Measurements from ENCODE around the gene TICAM1. TPM values are rescaled to one million over a fixed set of nuclear protein-coding genes. Genes with fewer than 3 reads are reported as not detected.
"Not testable (repeated sequence)": the region's sequence is repeated elsewhere in the genome, so short reads cannot be mapped to it uniquely, and the experiment has no call there.

TICAM1 gene
- total RNA-seq, 1 donor from 2014 or later = 39.4 TPM

GRCh38 chr19:4800591-4801081 is 30.9 kb downstream of the TICAM1 start:
- POLR2A ChIA-PET = interaction anchor here (0.7 kb wide), 1 partner anchor 700 kb away, joined by 3 read pairs; no protein-coding TSS in a partner anchor
- no peak for ATAC-seq (ENCODE audit: low read depth)
- no peak for TF ChIP-seq CTCF (IDR thresholded peaks at IDR 0.05)

GRCh38 chr19:4795400-4795799 is 36.1 kb downstream of the TICAM1 start:
- H3K27ac Mint-ChIP-seq = no peak overlapping the region
- ATAC-seq (ENCODE audit: low read depth) = no peak
- H3K27me3 Mint-ChIP-seq = no peaks in the 10 kb centered on the region
- peak overlapping the region; percentile 9 for H3K4me3 Mint-ChIP-seq
- H3K4me1 Mint-ChIP-seq = peaks cover 38% of the 10 kb centered on the region
- ChIA-PET CTCF (interaction anchor here (1.4 kb wide), 1 partner anchor 14 kb away, joined by 4 read pairs; no protein-coding TSS in a partner anchor), POLR2A (interaction anchor here (0.7 kb wide), 1 partner anchor 33 kb away, joined by 5 read pairs; no protein-coding TSS in a partner anchor)
- H3K9me3 Mint-ChIP-seq = no peaks in the 10 kb centered on the region
- TF ChIP-seq CTCF (IDR thresholded peaks at IDR 0.05) = no peak
- intact Hi-C loops (cut with micrococcal nuclease) = no loop called here
- no peak for DNase-seq
- peaks cover 57% of the 10 kb centered on the region for H3K36me3 Mint-ChIP-seq (ENCODE audit: low read depth)

More at GRCh38 chr19:4800591-4801081, 30.9 kb downstream of the TICAM1 start:
- Mint-ChIP-seq H3K27me3 (no peaks in the 10 kb centered on the region), H3K4me1 (peaks cover 9% of the 10 kb centered on the region), H3K4me3 (no peak overlapping the region), H3K9me3 (no peaks in the 10 kb centered on the region), H3K27ac (no peak overlapping the region), H3K36me3 (ENCODE audit: low read depth) (peaks cover 24% of the 10 kb centered on the region)
- CTCF ChIA-PET = interaction anchor here (1.2 kb wide), 1 partner anchor 9 kb away, joined by 7 read pairs; no protein-coding TSS in a partner anchor
- intact Hi-C loops (cut with micrococcal nuclease) = no loop called here
- DNase-seq = no peak

- TF ChIP-seq CTCF (IDR thresholded peaks at IDR 0.05) = no peak
These were observed 36.5 kb downstream of the TICAM1 start for GRCh38 chr19:4794971-4795370.

GRCh38 chr19:4793278-4793677 is 38.2 kb downstream of the TICAM1 start:
- CTCF ChIA-PET; ATAC-seq (ENCODE audit: low read depth); H3K27me3 Mint-ChIP-seq; H3K9me3 Mint-ChIP-seq; H3K27ac Mint-ChIP-seq; DNase-seq: not testable (repeated sequence)
- peak overlapping the region; percentile 79 for H3K4me3 Mint-ChIP-seq
- POLR2A ChIA-PET = interaction anchor here (0.6 kb wide), 1 partner anchor 63 kb away, joined by 4 read pairs; no protein-coding TSS in a partner anchor
- peaks cover 47% of the 10 kb centered on the region for H3K36me3 Mint-ChIP-seq (ENCODE audit: low read depth)
- intact Hi-C loops (cut with micrococcal nuclease) = loop anchor here (5.0 kb wide), 3 partner anchors 236 to 999 kb away; partner anchors contain the start of genes ANKRD24, DUS3L, SEMA6B and SIRT6
- H3K4me1 Mint-ChIP-seq = peaks cover 38% of the 10 kb centered on the region

More at GRCh38 chr19:4794971-4795370, 36.5 kb downstream of the TICAM1 start:
- no peak for ATAC-seq (ENCODE audit: low read depth)
- ChIA-PET CTCF (interaction anchor here (1.4 kb wide), 1 partner anchor 14 kb away, joined by 4 read pairs; no protein-coding TSS in a partner anchor), POLR2A (no interaction called here)
- no peaks in the 10 kb centered on the region for H3K27me3 Mint-ChIP-seq
- H3K36me3 Mint-ChIP-seq (ENCODE audit: low read depth) = peaks cover 57% of the 10 kb centered on the region
- intact Hi-C loops (cut with micrococcal nuclease) = loop anchor here (5.0 kb wide), 3 partner anchors 238 to 997 kb away; partner anchors contain the start of genes ANKRD24, DUS3L, SEMA6B and SIRT6
- H3K27ac Mint-ChIP-seq = no peak overlapping the region
- no peak overlapping the region for H3K4me3 Mint-ChIP-seq
- peaks cover 38% of the 10 kb centered on the region for H3K4me1 Mint-ChIP-seq
- DNase-seq = no peak
- no peaks in the 10 kb centered on the region for H3K9me3 Mint-ChIP-seq

GRCh38 chr19:4792866-4793195 is 38.7 kb downstream of the TICAM1 start:
- POLR2A ChIA-PET = interaction anchor here (3.2 kb wide), 1 partner anchor 68 kb away, joined by 46 read pairs; the partner anchor contains the start of gene DPP9
- not testable (repeated sequence) for ATAC-seq (ENCODE audit: low read depth); H3K27me3 Mint-ChIP-seq; DNase-seq; H3K9me3 Mint-ChIP-seq
- intact Hi-C loops (cut with micrococcal nuclease) = loop anchor here (5.0 kb wide), 3 partner anchors 236 to 999 kb away; partner anchors contain the start of genes ANKRD24, DUS3L, SEMA6B and SIRT6
- CTCF ChIA-PET = interaction anchor here (2.3 kb wide), 1 partner anchor 59 kb away, joined by 50 read pairs; no protein-coding TSS in a partner anchor
- Mint-ChIP-seq H3K4me3 (peak overlapping the region; percentile 79), H3K27ac (peak overlapping the region; percentile 50), H3K36me3 (ENCODE audit: low read depth) (peaks cover 45% of the 10 kb centered on the region), H3K4me1 (peaks cover 38% of the 10 kb centered on the region)

- DNase-seq = peak; percentile 32
- not testable (repeated sequence) for ATAC-seq (ENCODE audit: low read depth); H3K9me3 Mint-ChIP-seq; H3K27me3 Mint-ChIP-seq
- Mint-ChIP-seq H3K27ac (peak overlapping the region; percentile 50), H3K36me3 (ENCODE audit: low read depth) (peaks cover 45% of the 10 kb centered on the region), H3K4me3 (peak overlapping the region; percentile 79), H3K4me1 (peaks cover 38% of the 10 kb centered on the region)
- ChIA-PET CTCF (interaction anchor here (1.3 to 2.3 kb wide), 5 partner anchors 10 to 176 kb away, joined by 5 to 50 read pairs (median 11); partner anchors contain the start of genes DPP9 and KDM4B), POLR2A (interaction anchor here (0.9 to 3.2 kb wide), 7 partner anchors 10 to 124 kb away, joined by 3 to 46 read pairs (median 8); partner anchors contain the start of genes DPP9 and TICAM1)
- intact Hi-C loops (cut with micrococcal nuclease) = loop anchor here (5.0 kb wide), 3 partner anchors 235 to 1000 kb away; partner anchors contain the start of genes ANKRD24, DUS3L, SEMA6B and SIRT6
These were observed 39.3 kb downstream of the TICAM1 start for GRCh38 chr19:4792019-4792865.
